SU-DHL-6 (cell line): ENCODE results near the gene HLA-DQB1.

Experiments
- CTCF ChIP-seq: fragments of 200-600 bp; sonication (generic); IDR thresholded peaks from one replicate; pipeline ENCODE4 v1.5.1; 2017; ENCODE audit warnings: antibody characterized with exemption, mild to moderate bottlenecking, low read length, moderate library complexity; ENCODE audit not compliant: insufficient read depth, poor library complexity, severe bottlenecking
- EZH2phosphoT487 ChIP-seq: fragments of 200-600 bp; sonication (generic), shearing (Covaris generic); conservative IDR thresholded peaks from 2 replicates; pipeline ENCODE4 v1.6.1; 2018; ENCODE audit warnings: mild to moderate bottlenecking, antibody characterized with exemption, low read length, moderate library complexity, mixed read lengths

GRCh38 chr6:32621372-32621771 lies 45.1 kb downstream of the HLA-DQB1 start:
- TF ChIP-seq CTCF (no peak), EZH2phosphoT487 (no peak)
